PC-3 (cell line): ENCODE results near the gene ZCCHC24. TPM values are rescaled to one million over a fixed set of nuclear protein-coding genes. Genes with fewer than 3 reads are reported as not detected.

ENCODE experiments used
- ATAC-seq: fragments of 200-7000 bp; cut with Tn5 transposase; 2 replicates; pipeline ENCODE4 v1.9.1; 2020; ENCODE audit warnings: mild to moderate bottlenecking, moderate library complexity
- BruUV-seq: library from RNA; stranded (reverse); fragments of 400-500 nt; replicated peaks from 2 replicates; lab custom pipeline; 2021; lab: Mats Ljungman, UMichigan
- CTCF ChIA-PET: fragments of 300-600 bp; sonication (Branson Sonifier 250); formaldehyde crosslinking; loops from one replicate; lab custom pipeline; 2022; ENCODE audit warnings: antibody characterized with exemption; lab: Charles Lee
- POLR2A ChIA-PET: fragments of 300-600 bp; sonication (Branson Sonifier 250); formaldehyde crosslinking; loops from one replicate; lab custom pipeline; 2022; ENCODE audit warnings: antibody characterized with exemption; ENCODE audit not compliant: unreplicated experiment; lab: Charles Lee
- DNase-seq: peaks from one replicate; pipeline ENCODE4 v3.0.0-alpha.2; 2015
- H2AFZ ChIP-seq: fragments of 300-600 bp; sonication (generic); 2 replicates; pipeline ENCODE4 v1.6.0; 2016; ENCODE audit warnings: antibody characterized with exemption, low read length
- H3F3A ChIP-seq: fragments of 300-600 bp; sonication (generic); one replicate; pipeline ENCODE4 v1.6.0; 2017; ENCODE audit warnings: antibody characterized with exemption, low read length, control low read depth, mild to moderate bottlenecking; ENCODE audit not compliant: unreplicated experiment
- H3K27ac ChIP-seq: fragments of 300-600 bp; sonication (generic); 2 replicates; pipeline ENCODE4 v1.5.1; 2016; ENCODE audit warnings: mild to moderate bottlenecking, low read length
- H3K27me3 ChIP-seq: fragments of 300-600 bp; sonication (generic); 2 replicates; pipeline ENCODE4 v1.6.1; 2016; ENCODE audit warnings: low read length, mixed read lengths
- H3K36me3 ChIP-seq: fragments of 300-600 bp; sonication (generic); 2 replicates; pipeline ENCODE4 v1.6.1; 2016; ENCODE audit warnings: low read depth, mixed run types, low read length, mixed read lengths
- H3K4me1 ChIP-seq: fragments of 300-600 bp; sonication (generic); 2 replicates; pipeline ENCODE4 v1.5.1; 2016; ENCODE audit warnings: low read length; ENCODE audit not compliant: insufficient read depth
- H3K4me2 ChIP-seq: fragments of 300-600 bp; sonication (generic); 2 replicates; pipeline ENCODE4 v1.6.0; 2016; ENCODE audit warnings: low read length
- H3K4me3 ChIP-seq: fragments of 300-600 bp; sonication (generic); 2 replicates; pipeline ENCODE4 v1.5.1; 2016; ENCODE audit warnings: mild to moderate bottlenecking, low read length, mixed read lengths
- H3K79me2 ChIP-seq: fragments of 300-600 bp; sonication (generic); 2 replicates; pipeline ENCODE4 v1.6.1; 2017; ENCODE audit warnings: low read length, mixed read lengths
- H3K9ac ChIP-seq: fragments of 300-600 bp; sonication (generic); 2 replicates; pipeline ENCODE4 v1.6.0; 2016; ENCODE audit warnings: mild to moderate bottlenecking, low read length
- H3K9me2 ChIP-seq: fragments of 300-600 bp; sonication (generic); replicated peaks from 2 replicates; pipeline ENCODE4 v1.6.1; 2016; ENCODE audit warnings: mixed run types, low read length, mixed read lengths
- H3K9me3 ChIP-seq: fragments of 300-600 bp; sonication (generic); 2 replicates; pipeline ENCODE4 v1.6.1; 2016; ENCODE audit warnings: low read length, mixed read lengths
- H4K20me1 ChIP-seq: fragments of 300-600 bp; sonication (generic); 2 replicates; pipeline ENCODE4 v1.6.1; 2016; ENCODE audit warnings: low read length, mixed read lengths
- EZH2 ChIP-seq: fragments of 300-600 bp; sonication (generic); IDR thresholded peaks from one replicate; pipeline ENCODE4 v1.6.1; 2017; ENCODE audit warnings: antibody characterized with exemption, mild to moderate bottlenecking, low read length; ENCODE audit not compliant: unreplicated experiment
- EZH2phosphoT487 ChIP-seq: fragments of 300-600 bp; sonication (generic); IDR thresholded peaks from 2 replicates; pipeline ENCODE4 v1.6.1; 2018; ENCODE audit warnings: mild to moderate bottlenecking, antibody characterized with exemption, low read length, borderline replicate concordance
- intact Hi-C: fragments of 100-400 bp; cut with micrococcal nuclease; formaldehyde crosslinking; loops from 2 replicates; pipeline ENCODE4 v1.9.0; 2023
- total RNA-seq: library from RNA; depleted of rRNA; stranded (reverse); fragments of >200 nt; gene quantifications from 2 replicates; pipeline ENCODE4 v1.2.3, GENCODE V29; 2014
- TF ChIP-seq, protein P1 (sequence below): fragments of 300-600 bp; sonication (generic); conservative IDR thresholded peaks from 2 replicates; pipeline ENCODE4 v1.5.1; 2017; ENCODE audit warnings: antibody characterized with exemption, low read depth, mild to moderate bottlenecking, low read length

ZCCHC24 gene
- total RNA-seq, 1 experiment from 2014 or later, result 32.9 TPM

GRCh38 chr10:79380125-79380945 is 65.1 kb downstream of the ZCCHC24 start:
- Histone ChIP-seq H3F3A (no peaks in the 10 kb centered on the region), H3K9me3 (no peaks in the 10 kb centered on the region), H3K36me3 (no peaks in the 10 kb centered on the region), H3K4me1 (peaks cover 14% of the 10 kb centered on the region), H3K4me2 (no peak overlapping the region), H3K27me3 (no peaks in the 10 kb centered on the region), H3K27ac (no peak overlapping the region), H4K20me1 (no peaks in the 10 kb centered on the region), H3K4me3 (no peak overlapping the region), H2AFZ (no peak overlapping the region), H3K9me2 (no peaks in the 10 kb centered on the region), H3K79me2 (no peaks in the 10 kb centered on the region), H3K9ac (no peak overlapping the region)
- CTCF ChIA-PET, result interaction anchor here (1.3 kb wide), 1 partner anchor 87 kb away, joined by 4 read pairs; no protein-coding TSS in a partner anchor
- TF ChIP-seq, protein P1, sequence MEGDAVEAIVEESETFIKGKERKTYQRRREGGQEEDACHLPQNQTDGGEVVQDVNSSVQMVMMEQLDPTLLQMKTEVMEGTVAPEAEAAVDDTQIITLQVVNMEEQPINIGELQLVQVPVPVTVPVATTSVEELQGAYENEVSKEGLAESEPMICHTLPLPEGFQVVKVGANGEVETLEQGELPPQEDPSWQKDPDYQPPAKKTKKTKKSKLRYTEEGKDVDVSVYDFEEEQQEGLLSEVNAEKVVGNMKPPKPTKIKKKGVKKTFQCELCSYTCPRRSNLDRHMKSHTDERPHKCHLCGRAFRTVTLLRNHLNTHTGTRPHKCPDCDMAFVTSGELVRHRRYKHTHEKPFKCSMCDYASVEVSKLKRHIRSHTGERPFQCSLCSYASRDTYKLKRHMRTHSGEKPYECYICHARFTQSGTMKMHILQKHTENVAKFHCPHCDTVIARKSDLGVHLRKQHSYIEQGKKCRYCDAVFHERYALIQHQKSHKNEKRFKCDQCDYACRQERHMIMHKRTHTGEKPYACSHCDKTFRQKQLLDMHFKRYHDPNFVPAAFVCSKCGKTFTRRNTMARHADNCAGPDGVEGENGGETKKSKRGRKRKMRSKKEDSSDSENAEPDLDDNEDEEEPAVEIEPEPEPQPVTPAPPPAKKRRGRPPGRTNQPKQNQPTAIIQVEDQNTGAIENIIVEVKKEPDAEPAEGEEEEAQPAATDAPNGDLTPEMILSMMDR, result no peak
- TF ChIP-seq EZH2 (no peak), EZH2phosphoT487 (no peak)
- POLR2A ChIA-PET, result no interaction called here
- ATAC-seq (peak; percentile 60), DNase-seq (peak; percentile 77)
- intact Hi-C loops, result no loop called here
- TSS peak; percentile 1 for BruUV-seq

DNA sequence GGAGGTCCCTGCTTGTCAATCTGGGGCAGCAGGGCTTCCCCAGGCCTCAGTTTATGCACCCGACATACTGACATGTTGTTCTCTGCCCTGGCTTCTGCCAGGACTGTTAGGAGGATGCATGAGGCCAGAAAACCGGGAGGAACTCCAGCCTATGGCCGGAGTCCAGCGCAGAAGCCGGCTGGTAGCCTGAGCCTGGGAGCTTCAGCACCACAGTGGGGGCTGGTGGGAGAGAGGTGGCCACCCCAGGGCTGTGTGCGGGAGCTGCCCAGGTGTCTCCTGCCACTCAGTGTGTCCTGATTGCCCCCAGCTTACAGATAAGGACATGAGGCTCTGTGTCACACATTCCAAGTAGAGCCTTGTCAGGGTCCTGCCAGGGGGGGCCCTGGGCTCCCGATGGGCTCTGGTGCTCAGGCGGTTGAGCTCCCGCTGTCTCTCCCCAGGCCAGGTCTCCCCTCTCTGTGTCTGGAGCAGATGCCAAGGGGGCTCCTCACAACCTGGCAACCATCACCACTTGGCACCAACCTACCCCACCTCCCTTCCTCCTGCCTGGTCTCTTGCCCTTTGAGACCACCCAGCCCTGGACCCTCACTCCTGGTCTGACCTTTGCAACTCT is 65.8 kb downstream of the ZCCHC24 start:
- ChIA-PET CTCF (interaction anchor here (1.3 kb wide), 1 partner anchor 88 kb away, joined by 4 read pairs; no protein-coding TSS in a partner anchor), POLR2A (interaction anchor here (0.6 kb wide), 1 partner anchor 103 kb away, joined by 3 read pairs; no protein-coding TSS in a partner anchor)
- no peak overlapping the region for H3K27ac ChIP-seq
- no TSS peak for BruUV-seq
- no peak for DNase-seq
- peaks cover 19% of the 10 kb centered on the region for H3K4me1 ChIP-seq
- no peaks in the 10 kb centered on the region for H3K9me2 ChIP-seq
- no peak for ATAC-seq
- TF ChIP-seq EZH2 (no peak), EZH2phosphoT487 (no peak)
- TF ChIP-seq, protein P1, result no peak
- H3K9me3 ChIP-seq, result no peaks in the 10 kb centered on the region
- no peak overlapping the region for H3K4me2 ChIP-seq
- H3K9ac ChIP-seq, result no peak overlapping the region
- H4K20me1 ChIP-seq, result no peaks in the 10 kb centered on the region
- no peak overlapping the region for H2AFZ ChIP-seq
- H3F3A ChIP-seq, result no peaks in the 10 kb centered on the region
- no peak overlapping the region for H3K4me3 ChIP-seq
- H3K79me2 ChIP-seq, result no peaks in the 10 kb centered on the region
- intact Hi-C loops, result no loop called here
- H3K27me3 ChIP-seq, result no peaks in the 10 kb centered on the region
- no peaks in the 10 kb centered on the region for H3K36me3 ChIP-seq
